ENCODE data around the gene AMPD3.

GRCh38 chr11:10502770-10503169 lies 47.7 kb downstream of the AMPD3 start:
- no peak for TF ChIP-seq TAF1 (IDR thresholded peaks at IDR 0.05; ENCODE audit: low read depth, low read length)
- no peak for TF ChIP-seq POLR2AphosphoS5 (IDR thresholded peaks at IDR 0.05; ENCODE audit: low read depth, low read length)
- TF ChIP-seq POLR2A (IDR thresholded peaks at IDR 0.05; ENCODE audit: low read depth, low read length) = no peak
